Neural cell (in vitro differentiated cells): Measurements from ENCODE around the gene PRKCE. TPM values are rescaled to one million over a fixed set of nuclear protein-coding genes. Genes with fewer than 3 reads are reported as not detected.

Experiments used
- H2AFZ ChIP-seq: fragments of 200-600, 300-800 bp; sonication (generic), shearing (Covaris generic); 2 replicates; pipeline ENCODE4 v1.6.0; 2014; ENCODE audit warnings: low read depth, mild to moderate bottlenecking, antibody characterized with exemption, low read length, moderate library complexity
- H3F3A ChIP-seq: fragments of 200-600 bp; shearing (Covaris generic); 2 replicates; pipeline ENCODE4 v1.6.1; 2016; ENCODE audit warnings: mild to moderate bottlenecking, moderate library complexity, mixed read lengths, antibody characterized with exemption, low read length; ENCODE audit not compliant: insufficient read depth, poor library complexity, severe bottlenecking
- H3K27ac ChIP-seq: fragments of 200-600, 300-800 bp; sonication (generic), shearing (Covaris generic); 2 replicates; pipeline ENCODE4 v1.5.1; 2014; ENCODE audit warnings: mild to moderate bottlenecking, low read length, moderate library complexity
- H3K27me3 ChIP-seq: fragments of 300-800, 200-600 bp; sonication (generic), shearing (Covaris generic); 2 replicates; pipeline ENCODE4 v1.6.0; 2014; ENCODE audit warnings: mild to moderate bottlenecking, low read depth, low read length, moderate library complexity; ENCODE audit not compliant: insufficient read depth
- H3K36me3 ChIP-seq: fragments of 300-800, 200-600 bp; sonication (generic), shearing (Covaris generic); 2 replicates; pipeline ENCODE4 v1.5.1; 2014; ENCODE audit warnings: mild to moderate bottlenecking, antibody characterized with exemption, low read length, moderate library complexity; ENCODE audit not compliant: insufficient read depth
- H3K4me2 ChIP-seq: fragments of 300-800, 200-600 bp; sonication (generic), shearing (Covaris generic); 2 replicates; pipeline ENCODE4 v1.6.0; 2014; ENCODE audit warnings: mild to moderate bottlenecking, low read length
- H3K4me3 ChIP-seq: fragments of 300-800, 200-600 bp; sonication (generic), shearing (Covaris generic); 2 replicates; pipeline ENCODE4 v1.5.1; 2014; ENCODE audit warnings: mild to moderate bottlenecking, low read length, moderate library complexity
- H3K79me2 ChIP-seq: fragments of 200-600 bp; shearing (Covaris generic); replicated peaks from 2 replicates; pipeline ENCODE4 v1.6.0; 2014; ENCODE audit warnings: mild to moderate bottlenecking, low read length, moderate library complexity; ENCODE audit not compliant: insufficient read depth
- H3K9ac ChIP-seq: fragments of 300-800, 200-600 bp; sonication (generic), shearing (Covaris generic); 2 replicates; pipeline ENCODE4 v1.6.1; 2016; ENCODE audit warnings: mild to moderate bottlenecking, low read length, mixed read lengths
- H3K9me2 ChIP-seq: fragments of 200-600 bp; shearing (Covaris generic); 2 replicates; pipeline ENCODE4 v1.6.1; 2016; ENCODE audit warnings: mild to moderate bottlenecking, low read length, mixed read lengths; ENCODE audit not compliant: insufficient read depth
- H3K9me3 ChIP-seq: fragments of 200-600, 300-800 bp; sonication (generic), shearing (Covaris generic); 2 replicates; pipeline ENCODE4 v1.6.1; 2016; ENCODE audit warnings: mild to moderate bottlenecking, mixed run types, low read length, moderate library complexity, mixed read lengths
- H4K20me1 ChIP-seq: fragments of 200-600 bp; shearing (Covaris generic); 2 replicates; pipeline ENCODE4 v1.6.1; 2016; ENCODE audit warnings: mild to moderate bottlenecking, mixed run types; ENCODE audit not compliant: insufficient read depth
- CTCF ChIP-seq: fragments of 450-650 bp; IDR thresholded peaks from 2 replicates; pipeline ENCODE4 v1.5.1; 2014; ENCODE audit warnings: antibody characterized with exemption, mild to moderate bottlenecking, moderate library complexity; ENCODE audit not compliant: poor library complexity, severe bottlenecking
- EP300 ChIP-seq: fragments of 450-650 bp; conservative IDR thresholded peaks from 2 replicates; pipeline ENCODE4 v1.6.1; 2014; ENCODE audit warnings: antibody characterized with exemption, mild to moderate bottlenecking, moderate library complexity; ENCODE audit not compliant: poor library complexity, severe bottlenecking
- EZH2 ChIP-seq: fragments of 200-600, 300-800 bp; shearing (Covaris generic), sonication (generic); IDR thresholded peaks from 2 replicates; pipeline ENCODE4 v1.6.1; 2014; ENCODE audit warnings: antibody characterized with exemption, low read length, borderline replicate concordance, mild to moderate bottlenecking; ENCODE audit not compliant: insufficient read depth, poor library complexity, severe bottlenecking
- MXI1 ChIP-seq: fragments of 450-650 bp; conservative IDR thresholded peaks from 2 replicates; pipeline ENCODE4 v1.6.1; 2014; ENCODE audit warnings: antibody characterized with exemption, mild to moderate bottlenecking; ENCODE audit not compliant: poor library complexity, severe bottlenecking
- POLR2AphosphoS5 ChIP-seq: IDR thresholded peaks from 2 replicates; pipeline ENCODE4 v1.6.1; 2012
- RAD21 ChIP-seq: fragments of 450-650 bp; conservative IDR thresholded peaks from 2 replicates; pipeline ENCODE4 v1.6.1; 2014; ENCODE audit warnings: antibody characterized with exemption, mild to moderate bottlenecking, moderate library complexity
- REST ChIP-seq: IDR thresholded peaks from 2 replicates; pipeline ENCODE4 v1.6.1; 2012; ENCODE audit warnings: borderline replicate concordance
- SMC3 ChIP-seq: fragments of 450-650 bp; conservative IDR thresholded peaks from 2 replicates; pipeline ENCODE4 v1.6.1; 2014; ENCODE audit warnings: antibody characterized with exemption, mild to moderate bottlenecking, moderate library complexity; ENCODE audit not compliant: poor library complexity
- TAF1 ChIP-seq: IDR thresholded peaks from 2 replicates; pipeline ENCODE4 v1.6.1; 2012; ENCODE audit warnings: low read depth
- polyA minus RNA-seq: library from RNA; depleted of rRNA, polyadenylated mRNA; stranded (reverse); fragments of >200 nt; gene quantifications from 2 replicates; pipeline ENCODE4 v1.2.3, GENCODE V29; 2014
- polyA plus RNA-seq: library from polyadenylated mRNA; depleted of rRNA; stranded (reverse); fragments of >200 nt; gene quantifications from 2 replicates; pipeline ENCODE4 v1.2.3, GENCODE V29; 2014

Gene PRKCE
- polyA plus RNA-seq (5.4 and 6.6 TPM in 2 replicates), polyA minus RNA-seq (13.6 and 13.9 TPM in 2 replicates)

GRCh38 chr2:45651415-45652089, at the start of gene PRKCE:
Gene PRKCE (plus strand): TSS chr2:45651675.
- no peaks in the 10 kb centered on the region for H4K20me1 ChIP-seq
- H3K4me3 ChIP-seq, result peak within 1 kb of the TSS; percentile 90
- H3F3A ChIP-seq, result no peaks in the 10 kb centered on the region
- no peaks in the 10 kb centered on the region for H3K36me3 ChIP-seq
- no peak within 1 kb of the TSS for H3K27ac ChIP-seq
- peak within 1 kb of the TSS; percentile 66 for H3K4me2 ChIP-seq
- H3K9ac ChIP-seq, result peak within 1 kb of the TSS; percentile 74
- no peaks in the 10 kb centered on the region for H3K79me2 ChIP-seq
- no peaks in the 10 kb centered on the region for H3K9me3 ChIP-seq
- no peaks in the 10 kb centered on the region for H3K9me2 ChIP-seq
- peaks cover 41% of the 10 kb centered on the region for H3K27me3 ChIP-seq
- peak within 1 kb of the TSS; percentile 53 for H2AFZ ChIP-seq
- TF ChIP-seq CTCF (no peak), REST (peak; percentile 37), MXI1 (no peak), POLR2AphosphoS5 (peak; percentile 5), EP300 (no peak), SMC3 (no peak)

- H3K79me2 ChIP-seq, result no peaks in the 10 kb centered on the region
- no peaks in the 10 kb centered on the region for H3K27me3 ChIP-seq
- H3F3A ChIP-seq, result no peaks in the 10 kb centered on the region
- no peak overlapping the region for H3K9ac ChIP-seq
- H3K9me2 ChIP-seq, result no peaks in the 10 kb centered on the region
- H3K27ac ChIP-seq, result no peak overlapping the region
- no peak for TF ChIP-seq RAD21
- no peak overlapping the region for H3K4me3 ChIP-seq
- no peaks in the 10 kb centered on the region for H4K20me1 ChIP-seq
- no peak overlapping the region for H2AFZ ChIP-seq
- H3K36me3 ChIP-seq, result no peaks in the 10 kb centered on the region
- H3K4me2 ChIP-seq, result no peak overlapping the region
- H3K9me3 ChIP-seq, result no peaks in the 10 kb centered on the region
These were observed 48.9 kb upstream of the PRKCE start for GRCh38 chr2:45602624-45603023.

- H4K20me1 ChIP-seq, result no peaks in the 10 kb centered on the region
- TF ChIP-seq CTCF (no peak), REST (no peak), MXI1 (no peak), EP300 (no peak), POLR2AphosphoS5 (no peak), EZH2 (no peak), RAD21 (no peak), TAF1 (no peak), SMC3 (no peak)
- H3F3A ChIP-seq, result no peaks in the 10 kb centered on the region
- no peaks in the 10 kb centered on the region for H3K9me2 ChIP-seq
- no peak overlapping the region for H3K4me3 ChIP-seq
- H3K9ac ChIP-seq, result no peak overlapping the region
- no peak overlapping the region for H2AFZ ChIP-seq
- H3K36me3 ChIP-seq, result no peaks in the 10 kb centered on the region
- H3K79me2 ChIP-seq, result no peaks in the 10 kb centered on the region
- H3K9me3 ChIP-seq, result no peaks in the 10 kb centered on the region
- no peak overlapping the region for H3K27ac ChIP-seq
- H3K27me3 ChIP-seq, result no peaks in the 10 kb centered on the region
- no peak overlapping the region for H3K4me2 ChIP-seq
These were observed 46.4 kb upstream of the PRKCE start for GRCh38 chr2:45605116-45605515.
